ENCODE data around the gene LIPN.

The LIPN gene

DNA sequence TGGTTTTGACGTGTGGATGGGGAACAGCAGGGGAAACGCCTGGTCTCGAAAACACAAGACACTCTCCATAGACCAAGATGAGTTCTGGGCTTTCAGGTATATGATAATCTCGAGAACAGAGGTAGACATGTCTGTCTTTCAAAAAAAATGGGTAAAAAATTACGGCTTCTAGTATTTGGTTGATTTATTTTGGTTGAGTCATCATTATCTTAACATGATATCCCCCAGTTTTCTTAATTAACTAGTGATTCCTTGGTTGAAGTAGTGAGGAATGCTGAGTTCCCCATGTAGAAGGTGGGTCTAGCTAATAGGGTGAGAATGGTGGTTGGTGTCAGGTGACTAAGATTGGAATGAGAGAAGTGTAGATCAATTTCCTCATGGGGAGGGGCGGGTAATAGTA lies 53.4 kb downstream of the LIPN start:
- in situ Hi-C loops (cut with HindIII; ENCODE audit: low pct_ligation_motif_present, low sequenced_read_pairs), result loop anchor here (25.0 kb wide), 1 partner anchor 126 kb away; no protein-coding TSS in a partner anchor
- no peaks in the 10 kb centered on the region for H3K36me3 ChIP-seq (replicated peaks)
- no peak overlapping the region for H3K4me3 ChIP-seq (ENCODE audit: low read depth, low read length)
- TF ChIP-seq, protein P1, sequence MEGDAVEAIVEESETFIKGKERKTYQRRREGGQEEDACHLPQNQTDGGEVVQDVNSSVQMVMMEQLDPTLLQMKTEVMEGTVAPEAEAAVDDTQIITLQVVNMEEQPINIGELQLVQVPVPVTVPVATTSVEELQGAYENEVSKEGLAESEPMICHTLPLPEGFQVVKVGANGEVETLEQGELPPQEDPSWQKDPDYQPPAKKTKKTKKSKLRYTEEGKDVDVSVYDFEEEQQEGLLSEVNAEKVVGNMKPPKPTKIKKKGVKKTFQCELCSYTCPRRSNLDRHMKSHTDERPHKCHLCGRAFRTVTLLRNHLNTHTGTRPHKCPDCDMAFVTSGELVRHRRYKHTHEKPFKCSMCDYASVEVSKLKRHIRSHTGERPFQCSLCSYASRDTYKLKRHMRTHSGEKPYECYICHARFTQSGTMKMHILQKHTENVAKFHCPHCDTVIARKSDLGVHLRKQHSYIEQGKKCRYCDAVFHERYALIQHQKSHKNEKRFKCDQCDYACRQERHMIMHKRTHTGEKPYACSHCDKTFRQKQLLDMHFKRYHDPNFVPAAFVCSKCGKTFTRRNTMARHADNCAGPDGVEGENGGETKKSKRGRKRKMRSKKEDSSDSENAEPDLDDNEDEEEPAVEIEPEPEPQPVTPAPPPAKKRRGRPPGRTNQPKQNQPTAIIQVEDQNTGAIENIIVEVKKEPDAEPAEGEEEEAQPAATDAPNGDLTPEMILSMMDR (IDR thresholded peaks at IDR 0.05; ENCODE audit: low read depth, low read length, missing control alignments), result no peak
- H3K27ac ChIP-seq, result no peak overlapping the region
- H3K27me3 ChIP-seq (replicated peaks), result peaks cover 1% of the 10 kb centered on the region
- DNase-seq, result no peak

- H3K27me3 ChIP-seq (replicated peaks), result no peaks in the 10 kb centered on the region
- no peak overlapping the region for H3K27ac ChIP-seq
- in situ Hi-C loops (cut with HindIII; ENCODE audit: low pct_ligation_motif_present, low sequenced_read_pairs), result loop anchor here (25.0 kb wide), 1 partner anchor 132 kb away; no protein-coding TSS in a partner anchor
- no peak for DNase-seq
- TF ChIP-seq, protein P1 (IDR thresholded peaks at IDR 0.05; ENCODE audit: low read depth, low read length, missing control alignments), result no peak
- no peak overlapping the region for H3K4me3 ChIP-seq (ENCODE audit: low read depth, low read length)
- H3K36me3 ChIP-seq (replicated peaks), result no peaks in the 10 kb centered on the region
These were observed 59.5 kb downstream of the LIPN start for GRCh38 chr10:88819290-88819689.

GRCh38 chr10:88820748-88821401 lies 61.1 kb downstream of the LIPN start:
- Histone ChIP-seq H3K36me3 (replicated peaks) (no peaks in the 10 kb centered on the region), H3K27me3 (replicated peaks) (no peaks in the 10 kb centered on the region), H3K4me3 (ENCODE audit: low read depth, low read length) (no peak overlapping the region), H3K27ac (no peak overlapping the region)
- in situ Hi-C loops (cut with HindIII; ENCODE audit: low pct_ligation_motif_present, low sequenced_read_pairs), result loop anchor here (25.0 kb wide), 1 partner anchor 134 kb away; no protein-coding TSS in a partner anchor
- TF ChIP-seq, protein P1 (IDR thresholded peaks at IDR 0.05; ENCODE audit: low read depth, low read length, missing control alignments), result no peak
- DNase-seq, result no peak

GRCh38 chr10:88826388-88826787 lies 66.6 kb downstream of the LIPN start:
- Histone ChIP-seq H3K4me3 (ENCODE audit: low read depth, low read length) (no peak overlapping the region), H3K36me3 (replicated peaks) (no peaks in the 10 kb centered on the region), H3K27ac (no peak overlapping the region), H3K27me3 (replicated peaks) (no peaks in the 10 kb centered on the region)
- TF ChIP-seq, protein P1 (IDR thresholded peaks at IDR 0.05; ENCODE audit: low read depth, low read length, missing control alignments), result no peak
- in situ Hi-C loops (cut with HindIII; ENCODE audit: low pct_ligation_motif_present, low sequenced_read_pairs), result no loop called here
- no peak for DNase-seq

DNA sequence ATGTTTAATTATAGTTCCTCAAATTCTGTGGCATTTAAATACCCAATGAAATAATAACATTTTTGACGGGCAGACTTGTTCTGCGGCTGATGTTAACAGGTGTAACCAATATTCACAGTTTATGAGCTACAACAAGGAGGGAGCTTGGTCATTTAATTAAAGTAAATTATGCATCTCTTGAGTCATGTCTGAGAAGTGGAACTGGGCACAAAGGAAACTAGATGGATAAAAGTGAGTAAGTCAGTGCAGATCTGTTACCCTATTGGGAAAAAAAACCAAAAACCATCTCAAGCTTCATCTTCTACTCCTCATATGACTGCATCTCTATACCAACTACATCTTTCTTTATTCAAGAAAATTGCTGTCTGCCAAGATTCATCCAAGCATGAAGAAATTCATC lies 67.9 kb downstream of the LIPN start:
- TF ChIP-seq, protein P1 (IDR thresholded peaks at IDR 0.05; ENCODE audit: low read depth, low read length, missing control alignments), result no peak
- no peaks in the 10 kb centered on the region for H3K36me3 ChIP-seq (replicated peaks)
- H3K27me3 ChIP-seq (replicated peaks), result no peaks in the 10 kb centered on the region
- no peak overlapping the region for H3K4me3 ChIP-seq (ENCODE audit: low read depth, low read length)
- in situ Hi-C loops (cut with HindIII; ENCODE audit: low pct_ligation_motif_present, low sequenced_read_pairs), result no loop called here
- no peak overlapping the region for H3K27ac ChIP-seq
- no peak for DNase-seq

- no peaks in the 10 kb centered on the region for H3K36me3 ChIP-seq (replicated peaks)
- in situ Hi-C loops (cut with HindIII; ENCODE audit: low pct_ligation_motif_present, low sequenced_read_pairs), result no loop called here
- no peak for DNase-seq
These were observed 68.5 kb downstream of the LIPN start for GRCh38 chr10:88828310-88828709.

More at GRCh38 chr10:88828310-88828709, 68.5 kb downstream of the LIPN start:
- TF ChIP-seq, protein P1 (IDR thresholded peaks at IDR 0.05; ENCODE audit: low read depth, low read length, missing control alignments), result no peak
- Histone ChIP-seq H3K27ac (no peak overlapping the region), H3K27me3 (replicated peaks) (no peaks in the 10 kb centered on the region), H3K4me3 (ENCODE audit: low read depth, low read length) (no peak overlapping the region)

All from brain microvascular endothelial cell (primary cell).